HL-60/S4 (cell line): ENCODE measurements around the gene KIF14.

Experiments used
- in situ Hi-C: fragments of 300-500 bp; cut with MboI; formaldehyde crosslinking; loops from 2 replicates; pipeline ENCODE4 v1.14.3; 2022; ENCODE audit warnings: low sequenced_read_pairs

KIF14 gene

GRCh38 chr1:200620273-200621131 is at the start of gene KIF14:
TSS of gene KIF14 (minus strand) at chr1:200620751. CDS start at chr1:200618723, 2,028 bp downstream.
- in situ Hi-C loops, result loop anchor here (10.0 kb wide), 2 partner anchors 184 to 424 kb away; no protein-coding TSS in a partner anchor

GRCh38 chr1:200669314-200670241 is 49.0 kb upstream of the KIF14 start, which contains the start of gene DDX59:
TSS of gene DDX59 (minus strand) at chr1:200669907. CDS start at chr1:200666740, 3,167 bp downstream.
- in situ Hi-C loops, result no loop called here

GRCh38 chr1:200668514-200669313 is 48.2 kb upstream of the KIF14 start:
- in situ Hi-C loops, result no loop called here

- in situ Hi-C loops, result no loop called here
Observed at GRCh38 chr1:200666309-200666708, 45.8 kb upstream of the KIF14 start.

GRCh38 chr1:200665861-200666260 is 45.3 kb upstream of the KIF14 start:
- in situ Hi-C loops, result no loop called here

- in situ Hi-C loops, result no loop called here
Observed at GRCh38 chr1:200660719-200661118, 40.2 kb upstream of the KIF14 start.

GRCh38 chr1:200659269-200659668 is 38.7 kb upstream of the KIF14 start:
- in situ Hi-C loops, result no loop called here

GRCh38 chr1:200658037-200658818 is 37.7 kb upstream of the KIF14 start:
- in situ Hi-C loops, result no loop called here

GRCh38 chr1:200654660-200655059 is 34.1 kb upstream of the KIF14 start:
- in situ Hi-C loops, result no loop called here

- in situ Hi-C loops, result no loop called here
Observed at GRCh38 chr1:200653022-200653462, 32.5 kb upstream of the KIF14 start.

GRCh38 chr1:200652378-200652777 is 31.8 kb upstream of the KIF14 start:
- in situ Hi-C loops, result no loop called here

- in situ Hi-C loops, result no loop called here
Observed at GRCh38 chr1:200646515-200646914, 26.0 kb upstream of the KIF14 start.

GRCh38 chr1:200644021-200644420 is 23.5 kb upstream of the KIF14 start:
- in situ Hi-C loops, result no loop called here

GRCh38 chr1:200642481-200642880 is 21.9 kb upstream of the KIF14 start:
- in situ Hi-C loops, result no loop called here

GRCh38 chr1:200640963-200641401 is 20.4 kb upstream of the KIF14 start:
- in situ Hi-C loops, result no loop called here

- in situ Hi-C loops, result no loop called here
Observed at GRCh38 chr1:200640373-200640962, 19.9 kb upstream of the KIF14 start.

- in situ Hi-C loops, result no loop called here
Observed at GRCh38 chr1:200638073-200638472, 17.5 kb upstream of the KIF14 start.

GRCh38 chr1:200636681-200637080 is 16.1 kb upstream of the KIF14 start:
- in situ Hi-C loops, result no loop called here
